ENCODE measurements around the gene HSPA12A. TPM values are rescaled to one million over a fixed set of nuclear protein-coding genes. Genes with fewer than 3 reads are reported as not detected.

HSPA12A gene
- total RNA-seq, 1 experiment from 2014 or later = 1.4 TPM

DNA sequence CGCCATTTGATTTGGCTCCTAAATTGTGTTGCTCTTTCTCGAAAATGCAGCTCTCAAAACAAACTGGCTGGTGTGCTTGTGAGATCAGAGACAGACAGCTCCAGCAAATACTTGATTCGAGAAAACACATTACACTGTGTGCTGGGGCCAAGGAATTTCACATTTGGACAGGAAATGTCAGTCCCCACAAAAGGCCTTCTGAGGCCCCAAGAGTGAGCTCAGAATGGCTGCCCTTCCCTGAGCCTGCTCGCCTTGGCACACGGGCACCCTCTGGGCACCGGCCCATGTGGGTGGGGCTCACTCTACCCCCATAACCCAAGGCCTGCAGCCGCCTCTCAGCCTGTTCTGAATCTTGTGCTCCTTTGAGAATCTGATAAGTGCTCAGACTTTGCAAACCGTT, 13.9 kb upstream of the HSPA12A start:
- H3K27me3 ChIP-seq (replicated peaks; ENCODE audit: insufficient read depth, low read depth, low read length, poor library complexity) = no peaks in the 10 kb centered on the region
- CTCF ChIA-PET = no interaction called here
- no peak overlapping the region for H3K4me3 ChIP-seq (ENCODE audit: low read depth, low read length, poor library complexity, severe bottlenecking)
- DNase-seq (ENCODE audit: low spot score) = no peak
- no peaks in the 10 kb centered on the region for H3K4me1 ChIP-seq (ENCODE audit: insufficient read depth, low read length, poor library complexity, severe bottlenecking)
- no peak for TF ChIP-seq EZH2 (IDR thresholded peaks at IDR 0.05; ENCODE audit: borderline replicate concordance, low read depth, low read length, poor library complexity, severe bottlenecking)
- no peak overlapping the region for H3K27ac ChIP-seq (ENCODE audit: low read depth, low read length, poor library complexity, severe bottlenecking)
- POLR2A ChIA-PET (ENCODE audit: low non-redundant PET) = no interaction called here
- H3K36me3 ChIP-seq (ENCODE audit: insufficient read depth, low read length, poor library complexity, severe bottlenecking) = no peaks in the 10 kb centered on the region
- intact Hi-C loops (cut with micrococcal nuclease; ENCODE audit: unreplicated experiment) = no loop called here
- BruUV-seq (replicated peaks) = no TSS peak
- no peaks in the 10 kb centered on the region for H3K9me3 ChIP-seq (ENCODE audit: low read depth, low read length, poor library complexity, severe bottlenecking)

DNA sequence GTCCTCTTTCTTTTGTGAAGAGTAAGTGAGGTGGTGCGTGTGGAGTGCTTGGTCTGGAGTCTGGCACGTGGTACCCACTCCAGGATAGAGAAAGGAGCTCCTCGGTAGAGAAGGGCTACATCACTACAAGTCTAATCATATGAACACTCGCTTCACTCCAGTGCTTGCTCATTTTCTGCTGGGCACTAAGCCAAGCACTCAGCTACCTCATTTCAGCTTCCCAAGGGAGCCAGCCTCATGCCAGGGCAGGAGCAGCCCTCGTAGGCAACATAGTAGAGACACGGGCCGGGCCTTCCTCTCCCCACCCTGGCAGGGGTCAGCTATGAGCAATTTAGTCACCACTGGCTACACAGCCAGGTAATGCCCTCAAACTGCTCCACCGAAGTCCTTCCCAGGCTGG, 11.4 kb upstream of the HSPA12A start:
- Histone ChIP-seq H3K27me3 (replicated peaks; ENCODE audit: insufficient read depth, low read depth, low read length, poor library complexity) (no peaks in the 10 kb centered on the region), H3K9me3 (ENCODE audit: low read depth, low read length, poor library complexity, severe bottlenecking) (no peaks in the 10 kb centered on the region), H3K4me3 (ENCODE audit: low read depth, low read length, poor library complexity, severe bottlenecking) (no peak overlapping the region), H3K36me3 (ENCODE audit: insufficient read depth, low read length, poor library complexity, severe bottlenecking) (no peaks in the 10 kb centered on the region), H3K4me1 (ENCODE audit: insufficient read depth, low read length, poor library complexity, severe bottlenecking) (no peaks in the 10 kb centered on the region), H3K27ac (ENCODE audit: low read depth, low read length, poor library complexity, severe bottlenecking) (no peak overlapping the region)
- POLR2A ChIA-PET (ENCODE audit: low non-redundant PET) = no interaction called here
- CTCF ChIA-PET = no interaction called here
- intact Hi-C loops (cut with micrococcal nuclease; ENCODE audit: unreplicated experiment) = no loop called here
- BruUV-seq (replicated peaks) = no TSS peak
- TF ChIP-seq CTCF (conservative IDR thresholded peaks at IDR 0.05; ENCODE audit: low read depth, low read length) (no peak), EZH2 (IDR thresholded peaks at IDR 0.05; ENCODE audit: borderline replicate concordance, low read depth, low read length, poor library complexity, severe bottlenecking) (no peak)
- no peak for DNase-seq (ENCODE audit: low spot score)

DNA sequence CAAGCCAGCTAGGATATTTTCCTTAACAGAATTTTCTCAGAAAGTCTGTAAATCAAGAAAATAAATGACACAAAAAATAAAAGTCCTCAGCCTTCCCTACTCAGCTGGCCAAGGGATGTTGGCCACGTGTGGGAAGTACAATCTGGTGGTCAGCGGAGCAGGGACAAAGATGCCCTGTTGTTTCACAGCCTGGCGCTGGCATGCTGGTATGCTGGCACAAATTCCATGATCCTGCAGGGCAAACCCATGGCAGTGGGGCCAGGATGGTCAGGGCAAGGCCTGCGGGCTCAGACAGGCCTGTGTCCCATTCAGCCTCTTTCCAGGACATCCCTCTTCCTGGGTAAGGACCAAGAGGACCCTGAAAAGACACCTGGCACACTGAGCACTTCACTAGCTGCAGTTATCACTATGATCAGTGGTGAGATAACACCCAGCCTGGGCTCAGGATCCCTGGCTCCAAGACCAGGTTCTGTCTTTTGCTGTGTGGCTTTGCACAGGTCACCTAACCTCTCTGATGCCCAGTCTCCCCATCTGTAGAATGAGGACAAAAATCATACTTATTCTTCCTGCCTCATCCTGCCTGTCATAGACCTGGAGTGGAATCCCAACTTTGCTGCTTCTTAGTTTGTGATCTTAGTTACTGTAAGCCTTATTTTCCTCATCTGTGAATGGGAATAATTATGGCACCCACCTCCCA, 10.8 kb upstream of the HSPA12A start:
- TF ChIP-seq CTCF (conservative IDR thresholded peaks at IDR 0.05; ENCODE audit: low read depth, low read length) (no peak), EZH2 (IDR thresholded peaks at IDR 0.05; ENCODE audit: borderline replicate concordance, low read depth, low read length, poor library complexity, severe bottlenecking) (no peak)
- intact Hi-C loops (cut with micrococcal nuclease; ENCODE audit: unreplicated experiment) = no loop called here
- CTCF ChIA-PET = no interaction called here
- no TSS peak for BruUV-seq (replicated peaks)
- H3K27ac ChIP-seq (ENCODE audit: low read depth, low read length, poor library complexity, severe bottlenecking) = no peak overlapping the region
- DNase-seq (ENCODE audit: low spot score) = no peak
- no peaks in the 10 kb centered on the region for H3K9me3 ChIP-seq (ENCODE audit: low read depth, low read length, poor library complexity, severe bottlenecking)
- no peak overlapping the region for H3K4me3 ChIP-seq (ENCODE audit: low read depth, low read length, poor library complexity, severe bottlenecking)
- no peaks in the 10 kb centered on the region for H3K36me3 ChIP-seq (ENCODE audit: insufficient read depth, low read length, poor library complexity, severe bottlenecking)
- POLR2A ChIA-PET (ENCODE audit: low non-redundant PET) = no interaction called here
- no peaks in the 10 kb centered on the region for H3K4me1 ChIP-seq (ENCODE audit: insufficient read depth, low read length, poor library complexity, severe bottlenecking)
- no peaks in the 10 kb centered on the region for H3K27me3 ChIP-seq (replicated peaks; ENCODE audit: insufficient read depth, low read depth, low read length, poor library complexity)

- TF ChIP-seq EZH2 (IDR thresholded peaks at IDR 0.05; ENCODE audit: borderline replicate concordance, low read depth, low read length, poor library complexity, severe bottlenecking) = no peak
- no peak for TF ChIP-seq CTCF (conservative IDR thresholded peaks at IDR 0.05; ENCODE audit: low read depth, low read length)
- no peak for DNase-seq (ENCODE audit: low spot score)
These were observed 10.2 kb upstream of the HSPA12A start for GRCh38 chr10:116752563-116752962.

More at GRCh38 chr10:116752563-116752962, 10.2 kb upstream of the HSPA12A start:
- no peaks in the 10 kb centered on the region for H3K36me3 ChIP-seq (ENCODE audit: insufficient read depth, low read length, poor library complexity, severe bottlenecking)
- no peaks in the 10 kb centered on the region for H3K27me3 ChIP-seq (replicated peaks; ENCODE audit: insufficient read depth, low read depth, low read length, poor library complexity)
- intact Hi-C loops (cut with micrococcal nuclease; ENCODE audit: unreplicated experiment) = no loop called here
- H3K27ac ChIP-seq (ENCODE audit: low read depth, low read length, poor library complexity, severe bottlenecking) = no peak overlapping the region
- ChIA-PET CTCF (no interaction called here), POLR2A (ENCODE audit: low non-redundant PET) (no interaction called here)
- no peaks in the 10 kb centered on the region for H3K9me3 ChIP-seq (ENCODE audit: low read depth, low read length, poor library complexity, severe bottlenecking)
- no peaks in the 10 kb centered on the region for H3K4me1 ChIP-seq (ENCODE audit: insufficient read depth, low read length, poor library complexity, severe bottlenecking)
- H3K4me3 ChIP-seq (ENCODE audit: low read depth, low read length, poor library complexity, severe bottlenecking) = no peak overlapping the region
- BruUV-seq (replicated peaks) = no TSS peak

Measured in A673 (cell line).